Lower leg skin (tissue), 3 donors: ENCODE results near the gene LRRC30.

Source experiments
- CTCF ChIP-seq, 3 donors: fragments of 450-650 bp; IDR thresholded peaks; one replicate each; pipeline ENCODE4 v1.5.1; 2016; ENCODE audit warnings: antibody characterized with exemption in 3 of 3, mild to moderate bottlenecking in 3 of 3, moderate library complexity in 2 of 3
- POLR2A ChIP-seq, 2 donors: fragments of 450-650 bp; IDR thresholded peaks; one replicate each; pipeline ENCODE4 v1.6.1; 2016 to 2017; ENCODE audit warnings: antibody characterized with exemption in 2 of 2, mild to moderate bottlenecking in 1 of 2, moderate library complexity in 1 of 2

DNA sequence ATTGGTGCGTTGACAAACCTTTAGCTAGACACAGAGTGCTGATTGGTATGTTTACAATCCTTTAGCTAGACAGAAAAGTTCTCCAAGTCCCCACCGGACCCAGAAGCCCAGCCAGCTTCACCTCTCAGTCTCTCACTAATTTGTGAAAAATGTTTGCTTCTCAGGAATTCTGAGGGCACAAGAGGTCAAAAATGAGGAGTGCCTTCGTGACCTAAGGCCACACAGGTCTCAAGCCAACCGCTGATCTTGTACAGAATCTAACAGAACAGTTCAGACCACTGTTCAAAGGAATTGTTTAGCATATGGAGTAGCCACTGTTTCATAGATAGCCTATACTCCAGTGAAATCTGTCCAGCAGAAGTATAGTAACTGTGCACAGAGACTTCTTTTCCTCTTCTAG lies 29.8 kb upstream of the LRRC30 start:
- TF ChIP-seq CTCF (IDR thresholded peaks at IDR 0.05) (no peak), POLR2A (IDR thresholded peaks at IDR 0.05) (no peak)
